Measurements from ENCODE around the gene ENOX1.

ENOX1 gene

GRCh38 chr13:43664700-43665191 lies 122.0 kb downstream of the ENOX1 start:
- no peak for DNase-seq

GRCh38 chr13:43663474-43664090 lies 123.2 kb downstream of the ENOX1 start:
- no peak for DNase-seq

- DNase-seq: no peak
These were observed 123.8 kb downstream of the ENOX1 start for GRCh38 chr13:43662976-43663375.

- no peak for DNase-seq
These were observed 125.5 kb downstream of the ENOX1 start for GRCh38 chr13:43661161-43661830.

GRCh38 chr13:43657485-43657884 lies 129.3 kb downstream of the ENOX1 start:
- DNase-seq: no peak

GRCh38 chr13:43653980-43654379 lies 132.8 kb downstream of the ENOX1 start:
- DNase-seq: no peak

- no peak for DNase-seq
These were observed 133.4 kb downstream of the ENOX1 start for GRCh38 chr13:43653395-43653794.

- no peak for DNase-seq
These were observed 134.0 kb downstream of the ENOX1 start for GRCh38 chr13:43652760-43653159.

- no peak for DNase-seq
These were observed 135.9 kb downstream of the ENOX1 start for GRCh38 chr13:43650882-43651281.

GRCh38 chr13:43648733-43649132 lies 138.0 kb downstream of the ENOX1 start:
- no peak for DNase-seq

GRCh38 chr13:43647471-43647870 lies 139.3 kb downstream of the ENOX1 start:
- no peak for DNase-seq

GRCh38 chr13:43640476-43640875 lies 146.3 kb downstream of the ENOX1 start:
- DNase-seq: no peak

- no peak for DNase-seq
These were observed 155.7 kb downstream of the ENOX1 start for GRCh38 chr13:43631106-43631505.

GRCh38 chr13:43629691-43630480 lies 156.9 kb downstream of the ENOX1 start:
- no peak for DNase-seq

- no peak for DNase-seq
These were observed 159.8 kb downstream of the ENOX1 start for GRCh38 chr13:43626994-43627393.

- no peak for DNase-seq
These were observed 172.7 kb downstream of the ENOX1 start for GRCh38 chr13:43614063-43614462.

- DNase-seq: no peak
These were observed 175.2 kb downstream of the ENOX1 start for GRCh38 chr13:43611281-43612273.

- no peak for DNase-seq
These were observed 178.2 kb downstream of the ENOX1 start for GRCh38 chr13:43608400-43609137.

- no peak for DNase-seq
These were observed 189.2 kb downstream of the ENOX1 start for GRCh38 chr13:43597599-43597945.

- no peak for DNase-seq
These were observed 189.7 kb downstream of the ENOX1 start for GRCh38 chr13:43596924-43597598.

- DNase-seq: no peak
These were observed 190.8 kb downstream of the ENOX1 start for GRCh38 chr13:43596006-43596405.
